GM23338 (cell line): ENCODE results near the gene AHNAK2.

Source experiments
- CTCF ChIP-seq, 2 experiments: fragments of 200-600 bp in 1 of 2; sonication (generic) in 1 of 2; conservative IDR thresholded peaks; 2 replicates each; pipeline versions ENCODE4 v1.5.1 to v1.6.1; 2016 to 2017; ENCODE audit warnings: antibody characterized with exemption in 2 of 2, low read depth in 2 of 2, mild to moderate bottlenecking in 2 of 2, moderate library complexity in 1 of 2
- EZH2phosphoT487 ChIP-seq: fragments of 200-600 bp; sonication (generic); IDR thresholded peaks from one replicate; pipeline ENCODE4 v1.8.1; 2018; ENCODE audit warnings: antibody characterized with exemption; ENCODE audit not compliant: unreplicated experiment

- TF ChIP-seq CTCF (conservative IDR thresholded peaks at IDR 0.05; ENCODE audit: low read depth in 2 of 2) (no peak), EZH2phosphoT487 (no peak)
Measured at GRCh38 chr14:104978746-104979691, 845 bp upstream of the AHNAK2 start.
